Measurements from ENCODE around the gene PIP5K1A. TPM values are rescaled to one million over a fixed set of nuclear protein-coding genes. Genes with fewer than 3 reads are reported as not detected.
A peak's percentile ranks its signal among the peaks of the same experiment; 100 is the strongest.

Gene PIP5K1A
- total and polyA plus RNA-seq, 2 of the 8 experiments (the other 6 are each of a cell fraction or from before 2014, with no cell fraction given) = 87.5 to 105 TPM

DNA sequence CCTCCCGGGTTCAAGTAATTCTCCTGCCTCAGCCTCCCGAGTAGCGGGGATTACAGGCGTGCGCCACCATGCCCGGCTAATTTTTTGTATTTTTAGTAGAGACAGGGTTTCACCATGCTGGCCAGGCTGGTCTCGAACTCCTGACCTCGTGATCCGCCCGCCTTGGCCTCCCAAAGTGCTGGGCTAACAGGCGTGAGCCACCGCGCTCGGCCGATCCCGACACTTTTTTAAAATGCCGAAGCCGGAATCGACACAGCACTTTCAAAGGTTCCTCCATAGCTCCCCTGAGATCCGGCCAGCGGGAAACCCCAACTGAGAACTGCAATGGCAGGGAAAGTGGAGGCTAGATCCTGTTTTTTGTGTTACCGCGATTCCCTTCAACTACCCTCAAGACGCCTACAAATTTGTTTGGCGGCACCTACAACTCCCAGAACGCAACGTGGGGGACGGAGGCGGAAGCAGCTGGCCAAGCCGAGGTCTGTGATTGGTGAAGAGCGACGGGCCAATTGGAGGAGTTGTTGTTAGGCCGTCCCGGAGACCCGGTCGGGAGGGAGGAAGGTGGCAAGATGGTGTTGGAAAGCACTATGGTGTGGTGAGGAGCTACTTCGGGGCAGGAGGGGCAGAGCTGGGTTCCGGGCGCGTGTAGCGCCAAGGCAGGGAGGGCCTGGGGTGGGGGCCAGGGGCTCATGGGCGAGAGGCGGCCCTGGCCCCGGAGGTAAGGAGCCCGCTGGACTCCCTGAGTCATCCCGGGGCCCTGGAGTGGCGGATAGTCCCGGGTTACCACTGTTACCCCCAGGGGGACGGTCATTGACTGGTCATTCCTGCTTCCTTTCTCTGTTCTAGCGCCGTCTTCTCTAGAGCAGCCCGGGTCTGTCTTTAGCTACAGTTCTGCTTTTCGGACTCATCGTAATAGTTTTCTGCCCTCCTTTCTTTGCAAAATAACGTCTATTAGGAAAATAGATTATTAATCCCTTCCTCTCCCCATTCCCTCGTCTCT, 56.2 kb downstream of the PIP5K1A start, which contains the start of gene PSMD4 (continued):
- TF ChIP-seq, protein P1, sequence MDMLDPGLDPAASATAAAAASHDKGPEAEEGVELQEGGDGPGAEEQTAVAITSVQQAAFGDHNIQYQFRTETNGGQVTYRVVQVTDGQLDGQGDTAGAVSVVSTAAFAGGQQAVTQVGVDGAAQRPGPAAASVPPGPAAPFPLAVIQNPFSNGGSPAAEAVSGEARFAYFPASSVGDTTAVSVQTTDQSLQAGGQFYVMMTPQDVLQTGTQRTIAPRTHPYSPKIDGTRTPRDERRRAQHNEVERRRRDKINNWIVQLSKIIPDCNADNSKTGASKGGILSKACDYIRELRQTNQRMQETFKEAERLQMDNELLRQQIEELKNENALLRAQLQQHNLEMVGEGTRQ (IDR thresholded peaks at IDR 0.05; ENCODE audit: low read length) = 0 out of 2 replicates have a peak, but pooled peaks have one; percentile 17
- TF ChIP-seq CHD1 (IDR thresholded peaks at IDR 0.05; ENCODE audit: low read depth, low read length) (no peak), PHF8 (conservative IDR thresholded peaks at IDR 0.05; ENCODE audit: low read depth, low read length) (peak; percentile 93), RFX5 (IDR thresholded peaks at IDR 0.05; ENCODE audit: borderline replicate concordance, low read depth, low read length) (0 out of 2 replicates have a peak, but pooled peaks have one; percentile 11), TBP (IDR thresholded peaks at IDR 0.05; ENCODE audit: low read depth, low read length) (peak; percentile 87), SAP30 (IDR thresholded peaks at IDR 0.05; ENCODE audit: insufficient read depth, insufficient replicate concordance, low read length) (no peak), CREB1 (IDR thresholded peaks at IDR 0.05) (peak; percentile 56), SP1 (IDR thresholded peaks at IDR 0.05; ENCODE audit: low read depth, low read length) (peak; percentile 97)

Measured in H1 (cell line).